SK-N-SH (cell line): ENCODE results near the gene SRGAP3. TPM values are rescaled to one million over a fixed set of nuclear protein-coding genes. Genes with fewer than 3 reads are reported as not detected.

Experiments
- CTCF ChIA-PET: fragments of 300-600, 350-600 bp; formaldehyde crosslinking; extraction: SDS; loops from one replicate; lab custom pipeline; 2021; lab: Yijun Ruan, JAX
- POLR2A ChIA-PET: fragments of 350-600 bp; sonication (Branson Sonifier 250); formaldehyde crosslinking; extraction: SDS; loops from one replicate; lab custom pipeline; 2020; ENCODE audit warnings: antibody characterized with exemption, inconsistent platforms; lab: Yijun Ruan, JAX
- DNase-seq: peaks from one replicate; pipeline ENCODE4 v3.0.0; 2012
- H2AFZ ChIP-seq: fragments of 200-600 bp; sonication (generic); 2 replicates; pipeline ENCODE4 v1.8.1; 2016; ENCODE audit warnings: antibody characterized with exemption, mild to moderate bottlenecking, low read depth
- H3F3A ChIP-seq: fragments of 200-600 bp; sonication (generic); replicated peaks from 2 replicates; pipeline ENCODE3; 2016; ENCODE audit warnings: antibody characterized with exemption, mild to moderate bottlenecking; ENCODE audit not compliant: insufficient read depth
- H3K27ac ChIP-seq, 2 experiments: fragments of 200-500 bp in 1 of 2; fragments of 200-600 bp in 1 of 2; sonication (Bioruptor generic) in 1 of 2; sonication (generic), shearing (Covaris generic) in 1 of 2; 2 replicates each; pipeline versions ENCODE4 v1.5.1 to v1.6.1; 2014 to 2016; ENCODE audit warnings: low read depth in 2 of 2, inconsistent platforms in 1 of 2, low read length in 1 of 2, mild to moderate bottlenecking in 1 of 2, mixed read lengths in 1 of 2
- H3K27me3 ChIP-seq: fragments of 200-600 bp; sonication (generic), shearing (Covaris generic); 2 replicates; pipeline ENCODE4 v1.6.1; 2016; ENCODE audit warnings: mixed run types; ENCODE audit not compliant: insufficient read depth
- H3K36me3 ChIP-seq, 2 experiments: fragments of 200-500 bp in 1 of 2; fragments of 200-600 bp in 1 of 2; sonication (Bioruptor generic) in 1 of 2; sonication (generic) in 1 of 2; replicated peaks in 1 of 2; 2 replicates each; pipeline versions ENCODE3 to v1.5.1; 2014 to 2016; ENCODE audit warnings: low read length in 1 of 2, mild to moderate bottlenecking in 1 of 2; ENCODE audit not compliant: insufficient read depth in 2 of 2, control insufficient read depth in 1 of 2
- H3K4me1 ChIP-seq, 2 experiments: fragments of 200-500 bp in 1 of 2; fragments of 200-600 bp in 1 of 2; sonication (Bioruptor generic) in 1 of 2; sonication (generic), shearing (Covaris generic) in 1 of 2; 2 replicates each; pipeline versions ENCODE4 v1.5.1 to v1.6.1; 2014 to 2016; ENCODE audit warnings: low read depth in 1 of 2, low read length in 1 of 2, mixed run types in 1 of 2; ENCODE audit not compliant: insufficient read depth in 2 of 2, control insufficient read depth in 1 of 2
- H3K4me2 ChIP-seq: fragments of 200-600 bp; sonication (generic), shearing (Covaris generic); 2 replicates; pipeline ENCODE4 v1.6.1; 2017; ENCODE audit warnings: mixed run types
- H3K4me3 ChIP-seq, 2 experiments: fragments of 200-500 bp in 1 of 2; fragments of 200-600 bp in 1 of 2; sonication (Bioruptor generic) in 1 of 2; sonication (generic), shearing (Covaris generic) in 1 of 2; 2 replicates each; pipeline versions ENCODE4 v1.5.1 to v1.8.1; 2014 to 2016; ENCODE audit warnings: low read depth in 2 of 2, inconsistent platforms in 1 of 2, low read length in 1 of 2, mild to moderate bottlenecking in 1 of 2, mixed read lengths in 1 of 2, moderate library complexity in 1 of 2
- H3K79me2 ChIP-seq: fragments of 200-600 bp; sonication (generic); 2 replicates; pipeline ENCODE4 v1.8.1; 2017; ENCODE audit warnings: mild to moderate bottlenecking; ENCODE audit not compliant: insufficient read depth
- H3K9ac ChIP-seq: fragments of 200-600 bp; sonication (generic); 2 replicates; pipeline ENCODE4 v1.6.1; 2017; ENCODE audit warnings: mixed run types
- H3K9me2 ChIP-seq: fragments of 200-600 bp; sonication (generic); 2 replicates; pipeline ENCODE4 v1.6.1; 2017; ENCODE audit warnings: mixed run types
- H3K9me3 ChIP-seq: fragments of 200-600 bp; sonication (generic); 2 replicates; pipeline ENCODE4 v1.6.1; 2017; ENCODE audit warnings: mixed run types, mild to moderate bottlenecking, moderate library complexity
- H4K20me1 ChIP-seq: fragments of 200-600 bp; sonication (generic); 2 replicates; pipeline ENCODE4 v1.6.1; 2017; ENCODE audit warnings: mild to moderate bottlenecking, mixed run types; ENCODE audit not compliant: insufficient read depth
- CHD2 ChIP-seq: fragments of 150-350 bp; IDR thresholded peaks from 2 replicates; pipeline ENCODE4 v1.6.1; 2018; ENCODE audit warnings: low read length; ENCODE audit not compliant: partially characterized antibody
- ELF1 ChIP-seq: IDR thresholded peaks from 2 replicates; pipeline ENCODE4 v1.4.0; 2012
- EZH2phosphoT487 ChIP-seq: fragments of 200-600 bp; sonication (generic); IDR thresholded peaks from 2 replicates; pipeline ENCODE4 v1.6.1; 2017; ENCODE audit warnings: low read depth, mixed run types, mild to moderate bottlenecking, antibody characterized with exemption, moderate library complexity, borderline replicate concordance
- FOSL2 ChIP-seq: IDR thresholded peaks from 2 replicates; pipeline ENCODE4 v1.4.0; 2012; ENCODE audit warnings: low read depth, mild to moderate bottlenecking, moderate library complexity, borderline replicate concordance
- FOXM1 ChIP-seq: IDR thresholded peaks from 2 replicates; pipeline ENCODE4 v1.4.0; 2012; ENCODE audit warnings: low read depth, mild to moderate bottlenecking
- GABPA ChIP-seq: IDR thresholded peaks from 2 replicates; pipeline ENCODE4 v1.4.0; 2012; ENCODE audit warnings: low read depth, mild to moderate bottlenecking
- GATA2 ChIP-seq: sonication (generic); formaldehyde crosslinking; IDR thresholded peaks from 2 replicates; pipeline ENCODE4 v1.5.0; 2020; ENCODE audit warnings: mild to moderate bottlenecking, missing genetic modification reagents
- JUND ChIP-seq: IDR thresholded peaks from 2 replicates; pipeline ENCODE4 v1.4.0; 2012
- MEF2A ChIP-seq: IDR thresholded peaks from 2 replicates; pipeline ENCODE4 v1.4.0; 2012; ENCODE audit warnings: low read depth, borderline replicate concordance
- MXI1 ChIP-seq: IDR thresholded peaks from 2 replicates; pipeline ENCODE4 v1.6.1; 2012; ENCODE audit warnings: mild to moderate bottlenecking, low read depth, low read length, improper control_type of control experiment
- NFIC ChIP-seq: IDR thresholded peaks from 2 replicates; pipeline ENCODE4 v1.4.0; 2012; ENCODE audit warnings: borderline replicate concordance
- REST ChIP-seq: IDR thresholded peaks from 2 replicates; pipeline ENCODE4 v1.6.1; 2012; ENCODE audit warnings: mild to moderate bottlenecking, low read depth, low read length, moderate library complexity
- SIN3A ChIP-seq: IDR thresholded peaks from 2 replicates; pipeline ENCODE4 v1.6.1; 2012; ENCODE audit warnings: low read depth, mild to moderate bottlenecking, low read length, moderate library complexity, borderline replicate concordance
- TAF1 ChIP-seq: IDR thresholded peaks from 2 replicates; pipeline ENCODE4 v1.6.1; 2012; ENCODE audit warnings: low read depth, mild to moderate bottlenecking, low read length, moderate library complexity, borderline replicate concordance
- YY1 ChIP-seq: IDR thresholded peaks from 2 replicates; pipeline ENCODE4 v1.4.0; 2012; ENCODE audit warnings: low read depth, mild to moderate bottlenecking
- WGBS: methylation state at CpG from one replicate; pipeline ENCODE4 v1.1.6; 2017; ENCODE audit warnings: low lambda C conversion rate; 5-methylcytosine and 5-hydroxymethylcytosine counted together
- polyA plus RNA-seq, 3 experiments: library from polyadenylated mRNA; depleted of rRNA; stranded (reverse); fragments of >200 nt; gene quantifications; 2 replicates each; pipeline ENCODE4 v1.2.3, GENCODE V29; 2012
- TF ChIP-seq, protein P1 (sequence below): fragments of 150-350 bp; IDR thresholded peaks from 2 replicates; pipeline ENCODE4 v1.6.1; 2017; ENCODE audit warnings: antibody characterized with exemption, low read length, low read depth, borderline replicate concordance
- TF ChIP-seq, protein P2 (sequence below): IDR thresholded peaks from 2 replicates; pipeline ENCODE4 v1.4.0; 2012; ENCODE audit warnings: low read depth

SRGAP3 gene
- polyA plus RNA-seq, 1 of the 3 experiments (the other 2 are of a cell fraction) = 2.8 TPM

DNA sequence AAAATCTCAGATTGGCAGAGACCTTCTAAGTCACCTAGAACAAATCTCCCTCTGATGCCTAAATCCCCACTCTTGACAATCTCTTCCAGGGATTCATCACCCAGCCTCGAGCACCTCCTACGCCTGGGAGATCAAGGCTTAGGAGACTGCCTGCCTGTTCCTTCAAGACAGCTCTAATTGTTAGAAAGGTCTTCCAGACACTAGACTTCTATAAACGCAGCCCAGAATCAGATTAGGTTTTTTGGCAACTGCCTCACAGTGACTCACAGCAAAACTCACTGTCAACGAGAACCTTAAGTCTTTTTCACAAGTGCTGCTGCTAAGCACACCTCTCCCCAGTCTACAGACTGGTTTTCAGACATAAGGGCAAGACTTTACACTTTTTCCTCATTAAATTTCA is 23.1 kb downstream of the SRGAP3 start (continued):
- TF ChIP-seq REST = no peak

GRCh38 chr3:9225268-9225667 is 24.2 kb downstream of the SRGAP3 start:
- Histone ChIP-seq H2AFZ (no peak overlapping the region), H3K4me1 (peaks cover 0 to 33% of the 10 kb centered on the region in 2 experiments; a peak in 2 of 4 replicates), H3K27me3 (no peaks in the 10 kb centered on the region), H3K27ac (no peak overlapping the region), H3F3A (no peaks in the 10 kb centered on the region), H3K9me2 (no peaks in the 10 kb centered on the region), H3K79me2 (no peaks in the 10 kb centered on the region), H3K36me3 (no peaks in the 10 kb centered on the region)
- ChIA-PET POLR2A (no interaction called here), CTCF (interaction anchor here (1.0 to 2.5 kb wide), 3 partner anchors 15 to 78 kb away, joined by 3 to 8 read pairs (median 3); no protein-coding TSS in a partner anchor)
- DNase-seq = no peak
- 86% methylated on average over 1 of the region's 1 CpG for WGBS
- TF ChIP-seq, protein P1, sequence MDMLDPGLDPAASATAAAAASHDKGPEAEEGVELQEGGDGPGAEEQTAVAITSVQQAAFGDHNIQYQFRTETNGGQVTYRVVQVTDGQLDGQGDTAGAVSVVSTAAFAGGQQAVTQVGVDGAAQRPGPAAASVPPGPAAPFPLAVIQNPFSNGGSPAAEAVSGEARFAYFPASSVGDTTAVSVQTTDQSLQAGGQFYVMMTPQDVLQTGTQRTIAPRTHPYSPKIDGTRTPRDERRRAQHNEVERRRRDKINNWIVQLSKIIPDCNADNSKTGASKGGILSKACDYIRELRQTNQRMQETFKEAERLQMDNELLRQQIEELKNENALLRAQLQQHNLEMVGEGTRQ = no peak
- TF ChIP-seq, protein P2, sequence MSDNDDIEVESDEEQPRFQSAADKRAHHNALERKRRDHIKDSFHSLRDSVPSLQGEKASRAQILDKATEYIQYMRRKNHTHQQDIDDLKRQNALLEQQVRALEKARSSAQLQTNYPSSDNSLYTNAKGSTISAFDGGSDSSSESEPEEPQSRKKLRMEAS = no peak
- TF ChIP-seq EZH2phosphoT487 = no peak
- no peak for TF ChIP-seq GABPA
- no peak for TF ChIP-seq JUND
- TF ChIP-seq FOSL2 = no peak
- TF ChIP-seq ELF1 = no peak
- TF ChIP-seq GATA2 = no peak
- TF ChIP-seq TAF1 = no peak
- TF ChIP-seq MEF2A = no peak
- TF ChIP-seq SIN3A = no peak
- no peak for TF ChIP-seq NFIC
- no peak for TF ChIP-seq YY1
- no peak for TF ChIP-seq FOXM1
- TF ChIP-seq MXI1 = no peak
- TF ChIP-seq CHD2 = no peak
- TF ChIP-seq, all 33 proteins: peak for 0
- H3K9ac ChIP-seq = no peak overlapping the region
- H3K4me2 ChIP-seq = no peak overlapping the region
- no peaks in the 10 kb centered on the region for H4K20me1 ChIP-seq
- no peaks in the 10 kb centered on the region for H3K9me3 ChIP-seq
- no peak overlapping the region for H3K4me3 ChIP-seq
